ENCODE results near the gene CEP250. TPM values are rescaled to one million over a fixed set of nuclear protein-coding genes. Genes with fewer than 3 reads are reported as not detected.

CEP250 gene
- total RNA-seq, 2 experiments from 2014 or later: 31.6 to 74.4 TPM

DNA sequence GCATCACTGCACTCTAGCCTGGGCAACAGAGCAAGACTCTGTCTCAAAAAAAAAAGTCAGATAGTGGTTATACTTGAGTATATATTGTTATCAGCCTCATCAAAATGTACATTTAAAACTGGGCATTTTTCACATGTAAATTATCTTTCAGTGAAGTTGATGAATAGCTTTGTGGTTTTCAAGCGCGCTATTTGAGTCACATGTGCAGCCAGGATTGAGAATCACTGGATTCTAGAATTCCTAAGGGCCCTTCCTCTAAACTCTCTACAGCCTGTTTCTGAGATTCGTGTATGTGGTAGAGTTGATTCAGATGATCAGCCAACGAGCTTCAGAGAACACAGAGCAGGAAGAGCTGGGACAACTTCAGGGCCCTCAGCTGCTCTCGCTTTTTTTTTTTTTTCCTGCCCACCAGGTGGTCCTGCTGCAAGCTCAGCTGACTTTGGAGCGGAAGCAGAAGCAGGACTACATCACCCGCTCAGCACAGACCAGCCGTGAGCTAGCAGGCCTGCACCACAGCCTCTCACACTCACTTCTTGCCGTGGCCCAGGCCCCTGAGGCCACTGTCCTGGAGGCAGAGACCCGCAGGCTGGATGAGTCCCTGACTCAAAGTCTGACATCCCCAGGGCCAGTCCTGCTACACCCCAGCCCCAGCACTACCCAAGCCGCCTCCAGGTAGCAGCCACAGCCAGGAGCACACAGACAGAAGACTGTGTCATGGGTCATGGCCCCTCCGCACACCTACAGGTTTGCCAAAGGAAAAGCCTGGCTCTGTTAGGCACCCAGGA, 55.7 kb downstream of the CEP250 start:
- intact Hi-C loops (cut with micrococcal nuclease; ENCODE audit: unreplicated experiment): no loop called here
- DNase-seq (ENCODE audit: low spot score): no peak
- TSS peak; percentile 87 for BruUV-seq (replicated peaks)
- ChIA-PET CTCF (ENCODE audit: unreplicated experiment) (interaction anchor here (0.5 to 0.7 kb wide), 2 partner anchors 16 to 143 kb away, joined by 3 read pairs; no protein-coding TSS in a partner anchor), POLR2A (no interaction called here)
- TF ChIP-seq, protein P1, sequence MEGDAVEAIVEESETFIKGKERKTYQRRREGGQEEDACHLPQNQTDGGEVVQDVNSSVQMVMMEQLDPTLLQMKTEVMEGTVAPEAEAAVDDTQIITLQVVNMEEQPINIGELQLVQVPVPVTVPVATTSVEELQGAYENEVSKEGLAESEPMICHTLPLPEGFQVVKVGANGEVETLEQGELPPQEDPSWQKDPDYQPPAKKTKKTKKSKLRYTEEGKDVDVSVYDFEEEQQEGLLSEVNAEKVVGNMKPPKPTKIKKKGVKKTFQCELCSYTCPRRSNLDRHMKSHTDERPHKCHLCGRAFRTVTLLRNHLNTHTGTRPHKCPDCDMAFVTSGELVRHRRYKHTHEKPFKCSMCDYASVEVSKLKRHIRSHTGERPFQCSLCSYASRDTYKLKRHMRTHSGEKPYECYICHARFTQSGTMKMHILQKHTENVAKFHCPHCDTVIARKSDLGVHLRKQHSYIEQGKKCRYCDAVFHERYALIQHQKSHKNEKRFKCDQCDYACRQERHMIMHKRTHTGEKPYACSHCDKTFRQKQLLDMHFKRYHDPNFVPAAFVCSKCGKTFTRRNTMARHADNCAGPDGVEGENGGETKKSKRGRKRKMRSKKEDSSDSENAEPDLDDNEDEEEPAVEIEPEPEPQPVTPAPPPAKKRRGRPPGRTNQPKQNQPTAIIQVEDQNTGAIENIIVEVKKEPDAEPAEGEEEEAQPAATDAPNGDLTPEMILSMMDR (conservative IDR thresholded peaks at IDR 0.05; ENCODE audit: low read length): no peak
- TF ChIP-seq EZH2phosphoT487 (IDR thresholded peaks at IDR 0.05; ENCODE audit: borderline replicate concordance, low read depth, low read length): no peak
- Histone ChIP-seq H2AFZ (ENCODE audit: low read length) (no peak overlapping the region), H3K79me2 (ENCODE audit: insufficient read depth, low read depth, low read length) (no peaks in the 10 kb centered on the region), H3K4me2 (ENCODE audit: low read length) (no peak overlapping the region), H3K9me2 (ENCODE audit: insufficient read depth, low read length) (no peaks in the 10 kb centered on the region), H3K36me3 (ENCODE audit: insufficient read depth, low read length) (peaks cover 81% of the 10 kb centered on the region), H3K9me3 (ENCODE audit: low read length) (no peaks in the 10 kb centered on the region), H3K4me1 (ENCODE audit: insufficient read depth, low read length, poor library complexity, severe bottlenecking) (peaks cover 3% of the 10 kb centered on the region), H3K27ac (ENCODE audit: low read depth, low read length, poor library complexity, severe bottlenecking) (no peak overlapping the region), H4K20me1 (ENCODE audit: insufficient read depth, low read length) (no peaks in the 10 kb centered on the region), H3K4me3 (ENCODE audit: low read depth, low read length, poor library complexity, severe bottlenecking) (no peak overlapping the region)

DNA sequence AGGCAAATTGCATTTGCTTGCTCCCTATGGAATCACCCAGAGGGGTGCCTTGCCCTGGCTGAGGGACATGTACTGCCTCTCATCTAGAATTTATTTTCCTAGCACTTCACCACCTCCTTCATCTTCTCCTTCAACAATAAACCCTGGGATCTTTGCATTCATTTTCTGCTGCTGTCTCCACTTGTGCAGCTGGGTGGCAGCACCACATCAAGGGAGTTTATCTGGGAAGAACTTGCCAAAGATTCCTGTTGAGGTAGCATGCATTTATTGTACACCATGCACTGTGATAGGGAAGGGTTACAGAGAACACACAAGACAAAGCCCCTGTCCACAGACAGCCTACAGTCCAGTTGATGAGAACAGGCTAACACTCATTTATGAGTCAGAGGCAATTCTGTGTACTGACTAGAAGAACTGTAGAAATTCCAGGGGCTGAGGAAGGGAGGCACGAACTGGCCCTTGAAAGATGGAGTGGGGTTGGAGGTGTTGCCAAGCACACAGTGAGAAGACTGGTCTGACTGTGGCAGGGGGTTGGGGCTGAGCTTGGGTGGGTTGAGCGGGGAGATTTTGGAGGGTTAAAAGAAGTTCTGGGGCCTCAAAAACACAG, 56.5 kb downstream of the CEP250 start:
- Histone ChIP-seq H2AFZ (ENCODE audit: low read length) (no peak overlapping the region), H3K27ac (ENCODE audit: low read depth, low read length, poor library complexity, severe bottlenecking) (no peak overlapping the region), H3K4me2 (ENCODE audit: low read length) (no peak overlapping the region), H4K20me1 (ENCODE audit: insufficient read depth, low read length) (no peaks in the 10 kb centered on the region), H3K36me3 (ENCODE audit: insufficient read depth, low read length) (peaks cover 73% of the 10 kb centered on the region), H3K9me2 (ENCODE audit: insufficient read depth, low read length) (no peaks in the 10 kb centered on the region), H3K4me1 (ENCODE audit: insufficient read depth, low read length, poor library complexity, severe bottlenecking) (no peaks in the 10 kb centered on the region), H3K79me2 (ENCODE audit: insufficient read depth, low read depth, low read length) (no peaks in the 10 kb centered on the region), H3K9me3 (ENCODE audit: low read length) (no peaks in the 10 kb centered on the region), H3K4me3 (ENCODE audit: low read depth, low read length, poor library complexity, severe bottlenecking) (no peak overlapping the region)
- no peak for TF ChIP-seq EZH2phosphoT487 (IDR thresholded peaks at IDR 0.05; ENCODE audit: borderline replicate concordance, low read depth, low read length)
- TF ChIP-seq, protein P1 (conservative IDR thresholded peaks at IDR 0.05; ENCODE audit: low read length): peak; percentile 85
- CTCF ChIA-PET (ENCODE audit: unreplicated experiment): interaction anchor here (0.7 to 1.2 kb wide), 2 partner anchors 8 to 144 kb away, joined by 3 read pairs; no protein-coding TSS in a partner anchor
- POLR2A ChIA-PET: interaction anchor here (0.7 kb wide), 1 partner anchor 21 kb away, joined by 3 read pairs; no protein-coding TSS in a partner anchor
- BruUV-seq (replicated peaks): no TSS peak
- intact Hi-C loops (cut with micrococcal nuclease; ENCODE audit: unreplicated experiment): no loop called here
- peak; percentile 39 for DNase-seq (ENCODE audit: low spot score)

All from OCI-LY7 (cell line).